HG03469 (cell line): ENCODE data around the gene GPR68.
"Not testable (repeated sequence)": the region's sequence is repeated elsewhere in the genome, so short reads cannot be mapped to it uniquely, and the experiment has no call there.

ENCODE experiments used
- ATAC-seq: cut with Tn5 transposase; IDR thresholded peaks from one replicate; pipeline ENCODE4 v1.9.1; 2021; ENCODE audit warnings: mild to moderate bottlenecking, moderate library complexity, moderate number of reproducible peaks; ENCODE audit not compliant: unreplicated experiment

GPR68 gene

DNA sequence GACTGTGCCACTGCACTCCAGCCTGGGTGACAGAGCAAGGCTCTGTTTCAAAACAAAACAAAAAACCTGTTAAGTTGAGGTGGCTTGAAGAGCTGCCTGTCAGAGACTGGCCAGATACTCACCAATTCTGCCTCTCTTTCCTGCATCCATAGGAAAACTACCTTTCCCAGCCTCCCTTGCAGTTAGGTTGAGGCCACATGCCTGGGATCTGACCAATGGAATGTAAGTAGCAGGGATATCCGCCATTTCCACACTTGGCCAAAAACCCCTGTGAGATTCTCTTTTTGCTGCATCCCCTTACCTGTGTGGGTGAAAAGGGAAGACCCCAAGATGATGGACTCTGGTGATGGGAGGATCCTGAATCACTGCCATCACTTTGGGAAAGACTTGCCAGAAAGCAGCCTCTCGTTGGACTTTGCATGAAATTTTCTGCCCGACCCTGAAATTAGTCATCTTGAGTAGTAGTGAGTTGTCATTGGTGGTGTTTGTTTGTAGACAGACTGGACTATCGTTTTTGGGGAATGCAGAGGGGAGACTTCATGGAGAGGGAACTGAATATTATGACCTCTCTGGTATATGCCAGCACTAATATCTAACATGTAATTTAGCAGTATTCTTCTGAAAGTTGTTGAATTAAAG is 14.0 kb downstream of the GPR68 start:
- ATAC-seq: no peak

DNA sequence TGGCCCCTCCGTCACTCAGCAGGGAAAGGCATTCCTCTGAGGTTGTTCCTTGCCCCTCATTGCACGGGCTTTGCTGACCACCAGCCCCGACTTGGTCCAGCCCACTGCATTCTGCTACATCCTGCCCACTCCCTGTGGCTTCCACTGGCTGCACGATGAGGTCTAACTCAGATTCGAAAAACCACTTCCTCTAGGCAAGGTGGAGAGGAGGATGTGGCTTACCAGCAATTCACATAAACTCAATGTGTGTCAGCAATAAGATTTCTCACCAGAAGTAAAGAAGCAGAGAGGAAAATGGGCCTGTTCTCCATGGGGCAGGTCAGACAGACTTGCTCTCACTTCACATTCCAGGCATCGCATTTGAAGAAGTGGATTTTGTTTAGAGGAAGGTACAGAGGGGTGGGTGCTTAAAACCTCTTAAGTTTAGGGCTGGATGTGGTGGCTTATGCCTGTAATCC is 14.7 kb downstream of the GPR68 start:
- peak; percentile 64 for ATAC-seq

DNA sequence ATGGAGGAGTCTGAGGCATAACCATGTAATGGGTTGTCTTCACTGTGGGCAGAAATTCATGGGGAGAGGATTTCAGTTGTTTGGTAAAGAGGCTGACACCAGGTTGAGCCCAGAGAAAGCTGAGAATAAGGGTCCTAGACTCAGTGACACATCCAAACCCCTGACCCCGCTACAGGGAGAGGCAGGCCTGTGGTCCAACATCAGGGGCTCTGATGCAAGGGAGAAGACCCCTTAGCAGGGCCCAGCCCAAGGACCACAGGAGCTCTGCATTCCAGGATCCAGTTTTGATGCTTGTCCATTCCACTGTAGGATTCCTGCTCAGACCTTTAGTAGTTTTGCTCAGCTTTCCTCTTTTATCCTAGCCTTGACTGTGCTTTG is 15.5 kb downstream of the GPR68 start:
- no peak for ATAC-seq

DNA sequence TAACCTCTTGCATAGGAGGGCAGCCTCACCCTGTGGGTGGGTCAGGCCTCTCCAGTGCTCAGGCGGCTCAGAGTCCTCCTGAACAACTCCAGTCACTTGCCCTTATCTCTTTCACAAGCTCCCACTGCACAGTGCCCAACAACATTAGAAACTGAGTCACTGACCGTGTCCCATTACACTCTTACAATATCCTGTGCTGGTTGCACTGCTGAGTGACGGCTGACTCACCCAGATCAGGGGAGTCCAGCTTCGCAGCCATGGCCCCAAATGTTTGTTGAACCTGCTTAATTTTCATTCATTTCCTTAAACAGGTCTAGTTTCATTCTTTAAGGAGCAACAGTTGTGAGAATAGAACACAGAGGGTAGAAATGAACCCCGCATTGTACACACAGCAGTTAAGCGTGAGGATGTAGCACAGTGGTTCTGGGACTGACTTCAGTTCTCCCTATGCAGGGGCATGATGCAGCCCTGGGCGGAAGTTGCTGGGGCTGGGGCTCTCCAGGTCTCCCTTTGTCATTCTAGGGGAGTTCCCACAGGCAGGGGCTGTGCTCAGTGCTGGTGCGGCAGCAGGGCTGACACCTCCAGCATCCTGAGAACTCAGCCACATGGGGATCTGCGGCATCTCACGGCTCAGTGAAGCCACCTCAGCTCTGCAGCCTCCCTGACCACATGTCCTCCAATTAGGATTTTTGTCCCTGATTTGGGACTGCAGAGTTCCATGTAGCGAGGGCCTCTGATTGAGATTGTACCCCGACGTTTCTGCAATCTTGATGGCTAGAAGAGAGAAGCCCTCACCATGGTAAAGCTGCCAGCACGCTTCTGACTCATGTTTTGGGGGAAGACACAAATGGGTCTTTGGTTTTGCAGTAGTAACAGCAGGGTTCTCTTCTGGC is 16.1 kb downstream of the GPR68 start:
- ATAC-seq: peak; percentile 70

DNA sequence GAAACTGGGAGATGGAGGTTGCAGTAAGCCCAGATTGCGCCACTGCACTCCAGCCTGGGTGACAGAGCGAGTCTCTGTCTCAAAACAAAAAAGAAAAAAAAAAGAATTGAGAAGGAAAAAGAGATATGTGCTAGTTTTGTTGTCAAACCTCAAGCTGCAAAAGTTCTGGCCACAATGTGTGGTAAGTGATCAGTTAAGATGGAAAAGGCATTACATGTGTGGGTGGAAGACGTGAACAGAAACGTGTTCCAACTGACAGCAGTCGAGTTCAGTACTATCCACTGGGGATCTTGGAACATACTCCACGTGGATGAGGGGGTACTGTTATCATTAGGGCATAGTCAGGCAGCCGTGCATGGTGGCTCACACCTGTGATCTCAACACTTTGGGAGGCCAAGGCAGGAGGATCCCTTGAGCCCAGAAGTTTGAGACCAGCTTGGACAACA is 17.3 kb downstream of the GPR68 start:
- ATAC-seq: no peak

DNA sequence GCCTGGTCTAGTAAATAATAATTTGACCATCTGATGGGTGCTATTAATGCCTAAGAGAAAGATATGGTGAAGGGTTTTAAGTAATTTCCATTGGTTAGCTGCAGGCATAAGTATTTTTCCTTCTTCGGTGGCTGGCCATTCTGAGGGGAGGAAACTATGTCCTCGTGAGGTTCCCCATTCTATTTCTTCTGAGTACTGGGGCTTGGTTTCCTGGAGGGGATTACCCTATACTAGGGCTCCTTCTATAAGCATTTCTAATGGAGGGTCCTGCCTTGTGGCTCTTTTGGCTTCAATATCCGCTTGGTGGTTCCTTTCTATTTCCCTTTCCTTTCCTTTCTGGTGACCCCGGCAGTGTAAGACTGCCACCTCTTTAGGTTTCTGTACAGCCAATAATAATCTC is 18.1 kb downstream of the GPR68 start:
- not testable (repeated sequence) for ATAC-seq

DNA sequence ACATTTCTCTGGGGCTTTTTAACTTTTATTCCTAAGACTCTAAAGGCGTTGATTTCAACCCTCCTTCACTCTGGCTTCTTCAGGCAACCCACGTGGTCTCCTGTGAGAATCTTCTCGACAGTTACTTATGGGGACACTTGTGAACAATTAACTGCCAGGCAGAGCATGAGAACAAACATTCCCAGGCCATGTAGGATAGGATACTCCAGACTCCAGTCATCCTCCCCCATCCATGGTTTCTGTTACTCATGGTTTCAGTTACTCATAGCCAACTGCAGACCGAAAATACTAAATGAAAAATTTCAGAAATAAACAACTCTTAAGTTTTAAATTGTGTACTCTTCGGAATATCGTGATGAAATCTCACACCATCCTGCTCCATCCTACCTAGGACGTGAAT is 19.5 kb downstream of the GPR68 start:
- no peak for ATAC-seq

DNA sequence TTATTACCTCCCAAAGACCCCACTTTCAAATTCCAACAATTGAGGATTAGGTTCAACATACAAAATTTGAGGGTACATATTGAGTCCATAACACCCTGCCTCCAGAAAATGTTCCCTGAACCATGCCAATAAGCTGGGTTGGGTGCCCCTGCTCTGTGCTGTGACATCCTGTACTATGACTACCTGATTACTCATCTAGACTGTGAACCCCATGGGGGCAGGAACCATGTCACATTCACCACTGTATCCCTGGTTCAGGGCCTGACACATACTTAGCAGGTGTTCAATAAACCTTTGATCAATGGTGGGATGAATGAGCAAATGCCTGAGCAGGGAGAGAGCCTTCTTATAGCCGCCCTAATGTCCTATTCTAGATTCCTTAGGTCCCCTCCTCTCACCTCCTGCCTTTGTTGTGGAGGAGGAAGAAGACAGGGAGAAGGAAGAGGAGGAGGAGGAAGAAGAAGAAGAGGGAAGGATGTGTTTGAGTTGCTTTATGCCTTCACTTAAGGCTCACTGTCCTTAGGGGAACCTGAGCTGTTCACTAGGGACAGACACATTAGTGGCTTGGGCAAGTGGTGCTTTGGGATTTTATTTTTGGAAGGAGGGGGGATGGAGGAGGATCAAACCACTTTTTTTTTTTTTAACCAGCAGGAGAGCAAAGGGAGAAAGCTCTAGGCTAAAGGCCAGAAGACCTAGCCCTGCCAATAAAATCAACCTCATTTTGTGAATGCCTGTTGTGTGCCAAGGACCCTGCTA is 21.3 kb downstream of the GPR68 start:
- ATAC-seq: no peak

DNA sequence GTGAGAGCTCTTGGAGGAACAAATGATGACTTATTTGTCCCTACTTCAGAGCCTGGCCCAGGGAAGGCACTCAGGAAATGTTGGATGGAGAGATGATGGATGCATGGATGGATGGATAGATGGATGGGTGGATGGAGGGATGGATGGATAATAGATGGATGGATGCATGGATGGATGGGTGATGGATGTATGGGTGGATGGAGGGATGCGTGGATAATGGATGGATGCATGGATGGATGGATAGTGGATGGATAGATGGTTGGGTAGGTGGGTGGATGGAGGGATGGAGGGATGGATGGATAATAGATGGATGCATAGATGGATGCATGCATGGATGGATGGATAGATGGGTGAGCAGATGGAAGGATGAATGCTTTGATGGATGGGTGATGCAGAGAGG is 23.2 kb downstream of the GPR68 start:
- no peak for ATAC-seq

DNA sequence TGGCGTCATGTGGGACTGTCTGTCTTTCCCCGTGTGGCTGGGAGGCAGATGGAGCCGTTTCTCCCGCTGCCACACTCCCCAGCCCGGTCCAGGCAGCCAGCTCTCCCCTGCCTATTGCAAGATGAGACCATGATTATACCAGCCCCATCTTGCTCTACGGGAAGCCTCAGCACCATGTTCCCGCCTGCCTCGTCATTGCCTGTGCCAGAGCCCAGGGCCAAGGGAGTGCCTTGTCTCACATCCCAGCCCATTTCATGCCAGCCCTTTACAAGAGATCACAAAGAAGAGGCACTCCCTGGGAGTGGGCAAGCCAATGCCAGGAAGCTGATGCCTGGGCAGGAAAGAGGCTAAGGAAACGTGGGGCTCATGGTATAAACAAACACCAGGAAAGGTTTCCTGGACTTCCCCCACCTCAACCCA is 23.9 kb downstream of the GPR68 start:
- ATAC-seq: no peak

DNA sequence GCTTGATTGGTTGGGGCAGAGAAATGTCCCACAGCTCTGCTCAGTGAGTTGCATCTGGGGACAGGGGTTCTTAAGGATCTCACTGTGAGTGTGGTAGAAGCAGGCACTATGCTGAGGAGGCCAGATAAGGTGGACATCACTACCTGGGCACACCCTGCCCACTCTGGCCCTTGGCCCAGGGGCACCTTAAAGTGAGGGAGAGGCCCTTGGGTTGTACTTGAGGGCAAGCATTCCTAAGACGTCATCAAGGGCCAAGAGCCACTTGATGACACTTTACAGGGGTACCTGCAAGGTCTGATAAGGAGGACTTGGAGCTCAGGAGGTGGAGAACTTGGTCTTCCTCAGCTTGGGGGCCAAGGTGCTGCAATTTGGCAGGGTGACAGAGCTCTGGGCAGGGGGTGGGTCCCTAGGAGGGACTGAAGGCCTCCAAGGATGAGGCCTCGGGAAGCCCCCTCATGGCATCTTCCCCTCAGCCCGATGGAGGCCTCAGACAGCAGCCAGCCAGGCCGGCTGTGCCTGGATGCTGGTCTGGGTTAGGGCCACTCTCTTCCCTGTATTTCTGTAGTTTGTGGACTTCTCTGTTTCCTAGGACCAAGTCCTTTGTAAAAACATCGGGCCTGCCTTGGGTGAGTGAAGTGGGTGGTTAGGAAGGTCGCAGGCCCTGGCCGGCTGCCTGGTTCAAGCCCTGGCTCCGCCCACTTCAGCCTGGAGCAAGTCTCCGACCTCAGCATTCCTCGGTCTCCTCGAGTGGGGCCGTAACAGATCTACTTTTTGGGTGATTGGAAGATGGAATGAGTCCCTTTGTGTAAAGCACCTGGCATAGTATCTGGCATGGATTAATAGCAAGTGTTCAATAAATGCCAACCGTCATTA is 24.8 kb downstream of the GPR68 start:
- ATAC-seq: no peak

DNA sequence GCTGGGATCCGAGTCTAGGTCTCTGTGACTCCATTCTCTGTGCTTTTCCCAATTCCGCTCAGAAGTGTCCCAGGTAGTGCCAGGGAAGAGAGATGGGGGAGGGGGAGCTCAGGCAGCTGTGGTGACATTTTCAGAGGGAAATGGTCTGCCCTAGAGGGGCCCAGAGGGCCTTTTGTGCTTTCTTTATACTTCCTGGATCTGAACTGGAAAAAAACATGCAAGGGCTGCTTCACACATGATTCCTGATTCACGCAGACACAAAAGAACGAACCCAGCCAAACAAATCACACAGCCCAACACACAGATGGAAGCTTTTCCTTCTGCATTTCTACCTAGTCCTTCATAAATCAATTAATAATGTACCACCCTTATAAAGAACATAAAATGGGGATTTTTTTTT is 26.5 kb downstream of the GPR68 start:
- no peak for ATAC-seq

DNA sequence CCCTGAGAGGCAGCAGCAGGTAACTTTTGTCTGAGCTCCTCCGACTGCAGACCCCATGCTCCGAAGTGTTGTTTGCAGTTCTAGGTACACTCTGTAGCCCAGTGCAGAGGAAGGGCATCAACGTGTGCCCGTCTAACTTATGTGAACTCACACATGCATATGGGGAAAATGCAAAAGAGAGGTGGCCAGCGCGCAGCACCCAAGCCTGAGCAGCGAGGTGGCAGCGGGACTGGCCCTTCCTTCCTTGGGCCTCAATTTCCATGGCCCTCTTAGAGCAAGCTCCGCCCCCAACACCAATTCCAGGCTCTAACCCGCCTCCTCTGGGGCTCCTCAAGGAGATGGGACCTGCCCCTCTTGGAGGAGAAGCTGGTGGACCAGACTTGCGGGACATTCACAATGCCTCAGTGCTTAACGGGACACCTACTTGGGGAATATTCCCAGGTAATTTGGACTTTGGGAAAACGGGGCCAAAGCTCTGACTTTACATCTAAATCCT is 27.7 kb downstream of the GPR68 start:
- ATAC-seq: no peak

DNA sequence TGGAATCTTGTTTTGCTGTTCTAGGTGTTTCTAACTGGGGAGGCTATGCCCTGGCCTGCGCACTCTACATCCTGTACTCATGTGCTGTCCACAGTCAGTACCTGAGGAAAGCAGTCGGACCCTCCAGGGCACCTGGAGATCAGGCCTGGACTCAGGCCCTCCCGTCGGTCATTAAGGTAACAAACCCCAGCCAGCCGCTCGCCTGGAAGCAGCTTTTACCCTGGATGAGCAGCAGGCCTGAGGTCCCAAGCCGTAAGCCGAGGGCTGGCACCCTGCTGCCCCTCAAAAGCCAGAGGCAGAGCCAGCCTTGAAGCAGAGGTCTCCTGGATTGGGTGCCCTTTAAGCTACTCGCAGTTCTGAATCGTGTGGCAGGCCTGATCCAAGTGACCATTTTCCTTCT is 29.1 kb downstream of the GPR68 start:
- no peak for ATAC-seq

DNA sequence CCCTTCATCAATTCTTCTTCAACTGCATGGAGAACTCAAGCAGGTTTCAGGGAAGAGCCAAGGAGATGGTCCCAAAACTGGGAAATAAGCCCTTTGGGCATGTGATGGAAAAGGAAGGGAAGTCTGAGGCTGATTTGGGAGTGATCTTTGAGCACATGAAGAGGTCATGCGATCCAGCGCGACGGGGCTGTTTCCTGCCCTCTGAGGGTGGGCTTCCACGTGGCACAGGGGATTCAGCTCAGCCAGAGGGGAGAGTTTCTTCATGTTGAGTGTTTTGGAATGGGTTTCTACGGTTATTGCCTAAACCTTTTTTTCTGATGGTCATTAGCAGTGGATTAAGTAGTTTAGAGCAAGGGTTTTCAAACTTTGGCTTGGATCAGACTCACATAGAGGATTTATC is 30.2 kb downstream of the GPR68 start:
- ATAC-seq: no peak

DNA sequence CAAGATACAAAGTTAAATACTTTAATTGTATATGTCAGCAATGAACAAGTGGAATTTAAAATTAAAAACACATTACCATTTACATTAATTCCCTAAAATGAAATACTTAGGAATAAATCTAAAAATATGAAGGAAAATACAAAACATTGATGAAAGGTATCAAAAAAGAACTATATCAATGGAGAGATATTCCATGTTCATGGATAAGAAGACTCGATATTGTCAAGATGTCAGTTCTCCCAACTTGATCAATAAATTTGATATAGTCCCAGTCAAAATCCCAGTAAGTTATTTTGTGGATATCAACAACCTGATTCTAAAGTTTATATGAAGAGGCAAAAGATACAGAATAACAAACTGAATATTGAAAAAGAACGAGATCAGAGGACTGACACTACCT is 33.5 kb downstream of the GPR68 start:
- ATAC-seq: no peak

DNA sequence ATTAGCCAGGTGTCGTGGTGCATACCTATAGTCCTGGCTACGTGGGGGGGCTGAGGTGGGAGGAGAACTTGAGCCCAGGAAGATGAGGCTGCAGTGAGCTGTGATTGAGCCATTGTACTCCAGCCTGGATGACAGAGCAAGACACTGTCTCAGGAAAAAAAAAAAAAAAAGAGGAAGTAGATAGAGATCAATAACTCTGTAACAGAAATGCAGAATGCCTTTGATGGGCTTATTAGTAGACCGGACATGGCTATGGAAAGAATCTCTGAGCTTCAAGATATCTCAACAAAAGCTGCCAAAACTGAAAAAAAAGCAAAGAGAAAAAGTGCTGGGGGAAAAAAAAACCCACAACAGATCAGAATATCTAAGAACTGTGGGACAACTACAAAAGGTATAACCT is 37.5 kb downstream of the GPR68 start:
- ATAC-seq: no peak

DNA sequence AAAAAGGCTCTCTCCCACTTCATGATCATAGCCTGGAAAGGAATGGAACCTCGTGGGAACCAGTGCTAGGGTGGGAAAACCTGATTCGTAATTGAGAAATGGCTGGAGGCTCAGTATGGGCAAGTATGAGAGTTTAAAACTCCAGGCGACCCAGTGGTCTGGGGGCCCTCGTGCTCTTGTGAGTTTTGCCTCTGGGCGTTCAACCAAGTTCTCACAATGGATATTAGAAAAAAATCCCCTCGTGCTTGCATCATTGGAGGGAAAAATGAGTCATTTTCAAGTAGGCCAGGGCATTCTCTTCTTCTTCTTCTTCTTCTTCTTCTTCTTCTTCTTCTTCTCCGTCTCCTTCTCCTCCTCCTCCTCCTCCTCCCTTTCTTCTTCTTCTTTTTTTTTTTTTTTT is 39.0 kb downstream of the GPR68 start:
- no peak for ATAC-seq

DNA sequence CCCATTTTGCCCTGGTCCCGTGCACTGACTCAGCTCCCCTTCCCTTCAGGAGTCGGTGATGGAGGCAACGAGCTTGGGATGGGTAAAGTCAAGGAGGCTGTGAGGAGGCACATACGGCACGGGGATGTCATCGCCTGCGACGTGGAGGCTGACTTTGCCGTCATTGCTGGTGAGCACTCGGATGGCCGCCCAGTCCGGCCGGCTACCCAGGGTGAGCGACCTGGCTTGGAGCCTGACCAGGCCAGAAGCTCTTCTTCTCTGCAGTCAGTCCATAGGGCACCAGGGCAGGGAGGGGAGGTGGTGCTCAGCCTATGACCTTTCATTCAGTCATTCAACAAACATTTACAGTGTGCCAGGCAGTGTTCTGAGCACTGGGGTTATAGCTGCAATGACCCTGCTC is 39.8 kb downstream of the GPR68 start:
- ATAC-seq: no peak

DNA sequence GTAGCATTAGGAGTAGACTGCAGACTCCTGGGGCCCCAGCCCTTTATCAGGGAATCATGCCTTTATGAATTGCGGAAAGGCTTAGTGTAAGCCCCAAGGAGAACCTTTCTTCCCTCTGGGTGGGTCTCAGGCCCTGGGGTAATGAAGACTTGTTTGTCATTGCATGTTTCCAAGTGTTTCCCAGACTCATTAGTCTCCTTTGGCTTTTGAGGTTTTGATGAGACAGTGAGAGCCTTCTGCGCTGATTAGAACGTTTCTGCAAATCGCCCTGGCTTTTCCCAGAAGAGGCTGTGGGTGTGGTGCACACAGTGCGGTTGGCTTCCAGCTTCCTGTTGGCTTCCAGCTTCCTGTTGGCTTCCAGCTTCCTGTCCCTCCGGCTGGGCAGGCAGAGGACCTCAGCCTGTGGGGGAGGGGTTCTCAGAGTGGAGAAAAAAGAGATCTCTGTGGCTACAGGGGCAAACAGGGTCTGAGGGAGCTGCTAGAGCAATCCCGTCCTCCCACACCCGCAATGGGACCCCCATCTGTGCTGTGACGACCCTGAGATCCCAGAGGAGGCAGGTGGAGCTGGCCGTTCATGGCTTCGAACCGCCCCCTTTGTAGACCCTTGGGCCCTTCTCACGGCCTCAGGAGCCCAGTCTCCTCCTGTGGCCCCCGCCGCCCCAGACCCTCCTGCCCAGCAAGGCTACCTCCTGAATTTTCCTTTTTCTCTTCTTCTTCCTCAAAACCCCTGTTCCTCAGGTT is 42.1 kb downstream of the GPR68 start:
- ATAC-seq: no peak
